ENCODE measurements around the gene RAD51D. TPM values are rescaled to one million over a fixed set of nuclear protein-coding genes. Genes with fewer than 3 reads are reported as not detected.
A peak's percentile ranks its signal among the peaks of the same experiment; 100 is the strongest.

Gene RAD51D
- total RNA-seq, 1 donor from 2014 or later, result 22.5 TPM

- H3K9me3 Mint-ChIP-seq, result no peaks in the 10 kb centered on the region
- TF ChIP-seq, protein P1, sequence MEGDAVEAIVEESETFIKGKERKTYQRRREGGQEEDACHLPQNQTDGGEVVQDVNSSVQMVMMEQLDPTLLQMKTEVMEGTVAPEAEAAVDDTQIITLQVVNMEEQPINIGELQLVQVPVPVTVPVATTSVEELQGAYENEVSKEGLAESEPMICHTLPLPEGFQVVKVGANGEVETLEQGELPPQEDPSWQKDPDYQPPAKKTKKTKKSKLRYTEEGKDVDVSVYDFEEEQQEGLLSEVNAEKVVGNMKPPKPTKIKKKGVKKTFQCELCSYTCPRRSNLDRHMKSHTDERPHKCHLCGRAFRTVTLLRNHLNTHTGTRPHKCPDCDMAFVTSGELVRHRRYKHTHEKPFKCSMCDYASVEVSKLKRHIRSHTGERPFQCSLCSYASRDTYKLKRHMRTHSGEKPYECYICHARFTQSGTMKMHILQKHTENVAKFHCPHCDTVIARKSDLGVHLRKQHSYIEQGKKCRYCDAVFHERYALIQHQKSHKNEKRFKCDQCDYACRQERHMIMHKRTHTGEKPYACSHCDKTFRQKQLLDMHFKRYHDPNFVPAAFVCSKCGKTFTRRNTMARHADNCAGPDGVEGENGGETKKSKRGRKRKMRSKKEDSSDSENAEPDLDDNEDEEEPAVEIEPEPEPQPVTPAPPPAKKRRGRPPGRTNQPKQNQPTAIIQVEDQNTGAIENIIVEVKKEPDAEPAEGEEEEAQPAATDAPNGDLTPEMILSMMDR (conservative IDR thresholded peaks at IDR 0.05), result no peak
- no peak overlapping the region for H3K4me3 Mint-ChIP-seq
- peaks cover 4% of the 10 kb centered on the region for H3K27me3 Mint-ChIP-seq (ENCODE audit: low read depth)
- H3K4me1 Mint-ChIP-seq, result no peaks in the 10 kb centered on the region
- no peak for DNase-seq (ENCODE audit: low read depth, low spot score)
- no peaks in the 10 kb centered on the region for H3K36me3 Mint-ChIP-seq (ENCODE audit: low read depth)
- H3K27ac Mint-ChIP-seq (ENCODE audit: unreplicated experiment), result no peak overlapping the region
These were observed 28.5 kb upstream of the RAD51D start for GRCh38 chr17:35148144-35148543.

GRCh38 chr17:35147375-35147905, 27.8 kb upstream of the RAD51D start, which contains the start of gene UNC45B:
Gene UNC45B, plus strand, starts transcription at chr17:35147817. Its CDS starts 447 bp downstream, at chr17:35148264.
- H3K27me3 Mint-ChIP-seq (ENCODE audit: low read depth), result peaks cover 4% of the 10 kb centered on the region
- H3K4me1 Mint-ChIP-seq, result no peaks in the 10 kb centered on the region
- H3K9me3 Mint-ChIP-seq, result no peaks in the 10 kb centered on the region
- TF ChIP-seq, protein P1 (conservative IDR thresholded peaks at IDR 0.05), result no peak
- H3K27ac Mint-ChIP-seq (ENCODE audit: unreplicated experiment), result peak within 1 kb of the TSS; percentile 29
- no peak for DNase-seq (ENCODE audit: low read depth, low spot score)
- no peak within 1 kb of the TSS for H3K4me3 Mint-ChIP-seq
- no peaks in the 10 kb centered on the region for H3K36me3 Mint-ChIP-seq (ENCODE audit: low read depth)

- Mint-ChIP-seq H3K9me3 (no peaks in the 10 kb centered on the region), H3K27ac (ENCODE audit: unreplicated experiment) (no peak overlapping the region), H3K4me3 (peak overlapping the region; percentile 44), H3K4me1 (no peaks in the 10 kb centered on the region), H3K36me3 (ENCODE audit: low read depth) (no peaks in the 10 kb centered on the region), H3K27me3 (ENCODE audit: low read depth) (peaks cover 4% of the 10 kb centered on the region)
- TF ChIP-seq, protein P1 (conservative IDR thresholded peaks at IDR 0.05), result no peak
- DNase-seq (ENCODE audit: low read depth, low spot score), result no peak
These were observed 26.7 kb upstream of the RAD51D start for GRCh38 chr17:35146214-35146833.

- no peaks in the 10 kb centered on the region for H3K9me3 Mint-ChIP-seq
- peak overlapping the region; percentile 55 for H3K4me3 Mint-ChIP-seq
- no peak for DNase-seq (ENCODE audit: low read depth, low spot score)
- peaks cover 4% of the 10 kb centered on the region for H3K27me3 Mint-ChIP-seq (ENCODE audit: low read depth)
- H3K36me3 Mint-ChIP-seq (ENCODE audit: low read depth), result no peaks in the 10 kb centered on the region
- no peak overlapping the region for H3K27ac Mint-ChIP-seq (ENCODE audit: unreplicated experiment)
- TF ChIP-seq, protein P1 (conservative IDR thresholded peaks at IDR 0.05), result no peak
- H3K4me1 Mint-ChIP-seq, result peaks cover 6% of the 10 kb centered on the region
These were observed 25.2 kb upstream of the RAD51D start for GRCh38 chr17:35144840-35145239.

DNA sequence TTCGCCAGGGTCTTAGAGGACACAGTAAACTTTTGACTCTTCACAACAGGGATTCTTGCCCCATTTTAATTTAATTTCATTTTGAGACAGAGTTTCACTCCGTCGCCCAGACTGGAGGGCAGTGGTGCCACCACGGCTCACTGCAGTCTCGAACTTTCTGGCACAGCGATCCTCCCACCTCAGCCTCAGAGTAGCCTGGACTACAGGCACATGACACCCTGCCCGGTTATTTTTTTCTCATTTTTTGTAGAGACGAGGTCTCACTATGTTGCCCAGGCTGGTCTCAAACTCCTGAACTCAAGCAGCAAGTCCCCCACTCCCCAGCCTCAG, 22.8 kb upstream of the RAD51D start:
- peaks cover 6% of the 10 kb centered on the region for H3K4me1 Mint-ChIP-seq
- DNase-seq (ENCODE audit: low read depth, low spot score), result no peak
- no peaks in the 10 kb centered on the region for H3K9me3 Mint-ChIP-seq
- H3K4me3 Mint-ChIP-seq, result peak overlapping the region; percentile 88
- no peaks in the 10 kb centered on the region for H3K36me3 Mint-ChIP-seq (ENCODE audit: low read depth)
- peaks cover 2% of the 10 kb centered on the region for H3K27me3 Mint-ChIP-seq (ENCODE audit: low read depth)
- peak overlapping the region; percentile 62 for H3K27ac Mint-ChIP-seq (ENCODE audit: unreplicated experiment)
- TF ChIP-seq, protein P1 (conservative IDR thresholded peaks at IDR 0.05), result no peak
